Left ventricle myocardium superior (tissue), 1 donor: ENCODE results near the gene ACOX1. TPM values are rescaled to one million over a fixed set of nuclear protein-coding genes. Genes with fewer than 3 reads are reported as not detected.

Experiments
- ATAC-seq: fragments of 200-7000 bp; cut with Tn5 transposase; one replicate; pipeline ENCODE4 v1.9.1; 2020; ENCODE audit warnings: mild to moderate bottlenecking, moderate library complexity
- DNase-seq: peaks from one replicate; pipeline ENCODE4 v3.0.0-alpha.2; 2020
- intact Hi-C: fragments of 100-400 bp; cut with micrococcal nuclease; formaldehyde crosslinking; loops from one replicate; pipeline ENCODE4 v1.11.0; 2022
- total RNA-seq: library from RNA; stranded (reverse); fragmentation: NEBNext Ultra II Directional; extraction: Animal tissue kit (Norgen Biotek cat#: 25700); gene quantifications from one replicate; pipeline ENCODE4 v1.2.1, GENCODE V29; 2021
- donor health status: DM: no; HTN: yes; CAD: no; lungs with severe emphysema.

Gene ACOX1
- total RNA-seq, 1 donor from 2014 or later, result 101 TPM

DNA sequence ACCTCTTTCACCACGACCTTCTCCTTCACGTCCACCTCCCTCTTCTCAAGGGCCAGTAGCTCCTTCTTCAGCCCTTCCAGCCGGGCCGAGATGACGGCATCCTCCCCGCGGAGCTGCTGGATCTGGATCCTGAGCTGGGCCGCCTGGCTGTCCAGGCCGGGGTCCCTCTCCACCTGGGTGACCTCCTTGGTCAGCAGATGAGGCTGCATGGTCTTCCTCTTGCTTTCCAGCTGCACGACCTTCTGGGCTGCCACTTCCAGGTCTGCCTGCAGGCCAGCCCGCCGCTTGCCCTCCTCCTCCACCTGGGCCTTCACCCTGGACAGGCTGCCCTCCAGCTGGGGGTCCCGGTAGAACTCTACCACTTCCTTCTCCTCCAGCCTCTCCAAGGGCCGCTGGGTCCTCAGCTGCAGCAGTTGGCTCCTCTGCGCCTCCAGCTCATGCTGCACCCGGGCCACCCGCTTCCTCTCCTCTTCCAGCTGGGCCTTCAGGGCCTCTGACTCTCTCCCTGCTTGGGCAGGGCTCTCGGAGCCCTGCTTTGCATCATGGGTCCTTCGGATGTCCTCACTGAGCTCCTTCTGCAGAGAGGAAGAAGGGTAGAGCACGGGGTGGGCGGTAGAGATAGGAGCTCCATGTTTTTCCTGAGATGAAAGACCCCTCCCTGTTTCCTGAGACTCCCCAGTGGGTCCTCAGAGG, 31.1 kb upstream of the ACOX1 start:
- DNase-seq, result no peak
- intact Hi-C loops, result loop anchor here (10.0 kb wide), 1 partner anchor 105 kb away; the partner anchor contains the start of gene MRPL38

DNA sequence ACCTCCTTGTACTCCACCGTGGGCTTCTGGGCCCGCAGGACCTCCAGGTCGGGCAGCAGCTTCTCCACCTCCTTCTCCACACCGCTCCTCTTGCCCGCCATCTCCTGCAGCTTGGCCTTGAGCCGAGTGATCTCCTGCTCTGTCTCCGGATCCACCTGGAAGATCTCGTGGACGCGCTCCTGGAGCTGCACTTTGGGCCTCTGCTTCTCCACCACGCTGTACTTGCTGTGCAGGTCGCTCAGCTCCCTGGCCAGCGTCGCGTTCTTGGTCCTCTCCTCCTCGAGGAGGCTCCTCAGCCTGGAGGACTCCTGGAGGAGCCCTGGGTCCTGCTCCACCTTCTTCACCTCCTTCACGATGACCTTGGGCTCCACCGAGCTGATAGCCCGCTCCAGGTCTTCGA, 30.5 kb upstream of the ACOX1 start:
- intact Hi-C loops, result loop anchor here (10.0 kb wide), 1 partner anchor 105 kb away; the partner anchor contains the start of gene MRPL38
- DNase-seq (no peak), ATAC-seq (no peak)

More for the DNA sequence above, 31.1 kb upstream of the ACOX1 start:
- ATAC-seq, result no peak

DNA sequence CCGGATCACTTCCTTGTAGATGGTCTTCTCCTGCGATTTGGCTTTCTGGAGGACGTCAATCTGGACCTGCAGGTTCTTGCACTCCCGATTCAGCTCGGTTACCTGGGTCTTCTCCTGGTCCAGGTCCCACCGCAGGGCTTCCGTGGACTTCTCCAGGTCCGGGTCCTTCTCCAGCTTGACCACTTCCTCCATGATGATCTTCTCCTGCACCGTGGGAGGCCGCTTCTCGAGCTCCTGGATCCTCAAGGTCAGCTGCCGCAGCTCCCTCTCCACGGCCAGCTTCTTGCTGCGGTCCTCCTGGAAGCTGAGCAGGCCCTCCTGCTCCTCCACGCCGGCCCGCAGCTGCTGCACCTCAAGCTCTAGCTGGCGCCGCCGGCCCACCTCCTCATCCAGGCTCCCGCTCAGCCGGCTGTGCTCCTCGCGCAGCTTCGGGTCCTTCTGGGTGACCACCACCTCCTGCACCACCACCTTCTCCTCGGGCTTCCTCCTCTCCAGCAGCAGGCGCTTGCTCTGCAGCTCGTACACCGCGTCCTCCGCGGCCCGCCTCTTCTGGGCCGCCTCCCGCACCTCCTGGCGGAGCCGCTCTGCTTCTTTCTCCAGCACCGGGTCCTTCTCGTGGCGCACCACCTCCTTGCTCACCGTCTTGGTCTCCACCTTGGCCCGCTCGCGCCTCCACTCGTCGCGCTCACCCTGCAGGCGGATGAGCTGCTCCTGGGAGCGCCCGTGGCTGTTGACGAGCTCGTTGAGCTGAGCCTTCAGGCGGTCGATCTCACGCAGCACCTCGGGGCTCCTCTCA, 29.9 kb upstream of the ACOX1 start:
- ATAC-seq (no peak), DNase-seq (no peak)
- intact Hi-C loops, result loop anchor here (10.0 kb wide), 1 partner anchor 104 kb away; the partner anchor contains the start of gene MRPL38

DNA sequence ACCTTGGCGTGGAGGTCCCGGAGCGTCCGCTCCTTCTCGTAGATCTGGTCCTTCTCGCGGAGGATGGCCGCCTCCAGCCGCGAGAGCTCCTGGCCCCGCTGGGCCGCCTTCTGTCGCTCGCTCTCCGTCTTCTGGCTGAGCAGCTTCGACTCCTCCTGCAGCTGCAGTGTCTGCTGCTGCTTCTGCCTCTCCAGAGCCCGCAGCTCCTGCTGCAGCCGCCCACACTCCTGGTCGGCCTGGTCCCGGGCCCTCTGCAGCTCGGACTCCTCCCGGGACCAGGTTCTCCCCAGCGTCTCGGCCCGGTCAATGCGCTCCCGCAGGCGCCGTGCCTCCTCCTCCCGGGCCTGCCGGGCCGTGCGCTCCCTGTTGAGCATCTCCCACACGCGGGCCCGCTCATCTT, 29.2 kb upstream of the ACOX1 start:
- DNase-seq, result no peak
- intact Hi-C loops, result loop anchor here (10.0 kb wide), 1 partner anchor 103 kb away; the partner anchor contains the start of gene MRPL38
- ATAC-seq, result no peak

DNA sequence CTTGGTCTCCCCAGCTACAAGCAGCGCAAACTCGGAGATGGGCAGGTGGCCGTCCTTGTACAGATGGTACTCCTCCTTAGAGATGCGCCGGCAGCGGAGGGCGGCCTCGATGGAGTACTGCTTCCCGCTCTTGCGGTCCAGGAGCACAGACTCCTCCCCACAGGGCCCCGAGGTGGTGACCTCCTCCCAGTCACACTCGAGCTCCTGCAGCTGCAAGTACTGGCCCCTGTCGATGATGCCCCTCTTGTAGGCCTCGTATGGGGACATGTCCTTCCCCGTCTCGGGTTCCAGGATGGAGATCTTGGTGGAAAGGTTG, 28.8 kb upstream of the ACOX1 start:
- no peak for ATAC-seq
- intact Hi-C loops, result loop anchor here (10.0 kb wide), 1 partner anchor 103 kb away; the partner anchor contains the start of gene MRPL38
- DNase-seq, result no peak

DNA sequence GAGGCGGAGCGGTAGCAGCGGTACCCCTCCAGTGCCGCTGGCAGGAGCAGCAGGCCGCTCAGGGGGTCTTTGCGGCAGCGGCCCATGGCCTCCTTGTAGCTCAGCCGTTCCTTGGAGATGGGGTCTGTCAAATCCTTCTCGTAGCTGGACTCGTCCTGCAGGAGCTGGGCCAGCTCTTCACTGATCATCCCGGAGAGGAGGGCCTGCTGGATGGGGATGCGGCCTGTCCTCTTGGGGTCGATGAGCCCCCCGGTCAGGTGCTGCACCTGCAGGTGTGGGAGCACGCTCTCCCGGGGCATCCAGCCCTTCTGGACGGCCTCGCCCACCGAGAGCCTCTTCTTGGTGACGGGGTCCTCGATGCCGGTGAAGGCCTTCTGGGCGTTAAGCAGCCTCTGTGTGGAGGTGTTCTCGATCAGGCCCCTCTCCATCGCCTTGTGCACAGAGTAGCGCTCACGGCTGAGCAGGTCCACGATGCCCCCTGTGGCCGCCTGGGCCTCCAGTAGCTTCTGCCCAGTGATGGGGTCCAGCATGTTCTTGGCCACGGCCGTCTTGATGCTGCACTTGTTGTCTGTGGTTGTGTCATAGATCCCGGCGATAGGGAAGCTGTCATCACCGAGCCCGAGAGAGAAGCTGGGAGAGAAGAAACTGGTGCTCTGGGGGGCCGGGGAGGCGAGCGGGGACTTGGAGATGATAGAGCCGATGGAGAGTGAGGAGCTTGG, 28.3 kb upstream of the ACOX1 start:
- ATAC-seq, result no peak
- no peak for DNase-seq
- intact Hi-C loops, result loop anchor here (10.0 kb wide), 1 partner anchor 102 kb away; the partner anchor contains the start of gene MRPL38

DNA sequence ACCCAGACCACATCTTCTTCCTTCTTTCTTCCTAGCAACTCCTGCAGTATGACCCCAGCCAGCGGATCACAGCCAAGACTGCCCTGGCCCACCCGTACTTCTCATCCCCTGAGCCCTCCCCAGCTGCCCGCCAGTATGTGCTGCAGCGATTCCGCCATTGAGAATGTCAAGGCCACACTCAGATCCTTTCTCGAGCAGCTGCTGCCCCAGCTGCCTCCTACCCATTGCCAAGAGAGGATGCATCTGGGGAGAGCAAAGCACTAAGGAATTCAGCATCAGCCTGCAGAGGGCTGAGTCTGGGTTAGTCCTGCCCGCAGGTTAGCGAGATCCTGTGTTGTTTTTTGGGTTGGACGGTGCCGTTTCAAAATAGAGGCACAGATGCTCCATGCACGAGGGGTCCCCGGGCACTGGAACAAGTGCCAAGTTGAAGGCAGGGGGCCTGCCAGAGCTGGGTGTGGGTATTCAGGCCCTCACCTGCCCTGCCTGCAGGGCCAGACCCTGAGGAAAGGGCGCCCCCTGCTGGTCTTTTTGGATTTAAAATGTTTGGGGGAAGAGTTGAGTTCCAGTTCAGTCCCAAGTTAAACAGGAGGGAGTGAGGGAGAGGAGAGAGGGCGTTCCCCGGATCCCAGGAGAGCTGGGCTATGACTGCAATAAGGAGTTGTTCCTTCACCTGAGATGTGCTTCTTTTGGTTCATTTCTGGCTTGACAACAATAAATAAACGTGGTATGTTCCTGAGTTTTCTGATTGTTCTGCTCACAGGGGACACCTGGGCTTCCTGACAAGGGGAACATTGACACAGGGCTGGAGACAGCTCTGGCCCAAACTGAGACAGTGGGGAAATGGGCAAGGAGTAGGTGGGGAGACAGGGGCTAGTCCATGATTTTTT, 26.5 kb upstream of the ACOX1 start:
- intact Hi-C loops, result loop anchor here (10.0 kb wide), 1 partner anchor 101 kb away; the partner anchor contains the start of gene MRPL38
- peak; percentile 64 for DNase-seq
- ATAC-seq, result peak; percentile 78

DNA sequence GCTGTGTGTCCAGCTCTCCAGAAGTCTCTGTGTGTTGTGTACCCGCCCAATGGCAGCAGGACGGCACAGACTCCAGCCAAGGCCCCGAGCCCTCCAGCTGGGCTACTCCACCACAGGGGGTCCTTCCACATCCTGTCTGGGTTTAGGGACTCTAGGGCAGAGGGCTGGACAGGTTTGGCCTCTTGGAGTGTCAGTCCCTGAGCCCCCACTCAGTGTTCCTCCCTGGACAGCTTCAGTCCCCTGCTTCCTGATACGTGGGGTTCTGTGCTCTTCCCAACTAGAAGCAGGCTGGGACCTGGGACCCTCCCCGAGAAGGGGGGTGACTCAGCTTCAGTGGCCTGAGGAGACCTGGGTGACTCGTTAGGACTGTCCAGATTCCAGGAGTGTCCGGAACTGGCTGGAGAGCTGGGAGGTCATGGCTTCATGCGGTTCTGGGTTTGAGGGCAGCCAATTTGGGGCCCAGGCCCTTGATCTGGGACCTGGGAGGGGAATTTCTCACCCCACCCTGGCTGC, 25.8 kb upstream of the ACOX1 start:
- ATAC-seq, result peak; percentile 15
- intact Hi-C loops, result loop anchor here (10.0 kb wide), 1 partner anchor 100 kb away; the partner anchor contains the start of gene MRPL38

DNA sequence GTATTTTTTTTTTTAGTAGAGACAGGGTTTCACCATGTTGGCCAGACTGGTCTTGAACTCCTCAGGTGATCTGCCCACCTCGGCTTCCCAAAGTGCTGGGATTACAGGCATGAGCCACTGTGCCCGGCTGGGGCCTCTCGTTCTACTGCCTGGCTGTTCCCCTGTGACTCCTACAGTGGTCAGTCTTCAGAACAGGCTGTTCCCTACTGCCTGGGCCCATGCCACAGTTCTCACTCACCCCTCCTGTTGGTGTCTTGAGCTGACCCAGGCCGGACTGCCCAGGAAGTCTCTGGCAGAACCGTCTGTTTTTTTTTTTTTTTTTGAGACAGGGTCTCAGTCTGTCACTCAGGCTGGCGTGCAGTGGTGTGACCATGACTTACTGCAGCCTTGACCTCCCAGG, 24.9 kb upstream of the ACOX1 start:
- DNase-seq, result no peak
- intact Hi-C loops, result loop anchor here (10.0 kb wide), 1 partner anchor 99 kb away; the partner anchor contains the start of gene MRPL38
- ATAC-seq, result peak; percentile 8

More for the DNA sequence above, 25.8 kb upstream of the ACOX1 start:
- DNase-seq, result no peak

DNA sequence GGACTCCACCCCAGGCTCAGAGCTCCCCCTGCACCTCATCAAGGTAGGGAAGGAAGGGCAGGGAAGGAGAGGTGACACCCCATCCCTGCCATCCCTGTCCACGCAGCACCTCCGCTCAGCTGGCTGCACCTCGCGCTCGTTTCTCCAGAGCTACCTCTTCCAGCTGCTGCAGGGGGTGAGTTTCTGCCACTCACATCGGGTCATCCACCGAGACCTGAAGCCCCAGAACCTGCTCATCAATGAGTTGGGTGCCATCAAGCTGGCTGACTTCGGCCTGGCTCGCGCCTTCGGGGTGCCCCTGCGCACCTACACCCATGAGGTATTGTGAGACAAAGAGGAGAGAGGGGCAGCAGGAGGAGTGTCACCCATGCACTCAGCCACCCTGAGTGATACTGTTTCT, 23.1 kb upstream of the ACOX1 start:
- no peak for DNase-seq
- no peak for ATAC-seq
- intact Hi-C loops, result loop anchor here (10.0 kb wide), 1 partner anchor 97 kb away; the partner anchor contains the start of gene MRPL38

DNA sequence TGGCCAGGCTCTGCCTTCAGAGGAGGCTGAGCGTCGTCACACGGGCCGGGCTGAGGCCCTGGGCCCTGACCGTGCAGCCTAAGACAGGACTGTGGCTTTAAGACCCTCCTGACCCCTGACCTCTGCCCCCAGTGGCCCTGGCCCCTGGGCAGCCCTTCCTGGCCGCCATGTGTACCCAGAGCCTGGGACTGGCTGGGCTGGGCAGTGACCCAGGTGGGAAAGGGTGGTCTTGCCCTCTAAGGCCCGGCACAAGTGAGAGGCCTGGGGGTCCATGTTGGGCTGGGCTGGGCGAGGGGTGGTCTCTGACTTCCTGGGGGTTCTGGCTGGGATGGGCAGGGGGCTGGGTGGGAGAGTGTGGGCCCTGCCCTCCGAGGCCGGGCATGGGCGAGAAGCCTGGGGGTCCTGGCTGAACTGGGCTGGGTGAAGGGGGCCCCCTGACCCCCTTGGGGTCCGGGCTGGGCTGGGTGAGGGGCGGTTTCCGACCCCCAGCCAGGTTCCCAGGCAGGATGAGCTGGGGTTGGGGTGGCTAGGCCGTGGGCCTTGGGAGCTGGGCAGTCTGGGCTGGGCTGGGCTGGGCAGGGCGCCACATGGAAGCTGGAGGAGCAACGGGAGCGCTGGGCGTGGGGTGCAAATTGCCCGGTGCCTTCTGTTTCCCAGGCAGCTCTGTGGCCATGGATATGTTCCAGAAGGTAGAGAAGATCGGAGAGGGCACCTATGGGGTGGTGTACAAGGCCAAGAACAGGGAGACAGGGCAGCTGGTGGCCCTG, 22.0 kb upstream of the ACOX1 start, which contains the start of gene CDK3:
Gene CDK3 (plus strand): TSS at position 101 of the 767 bp plus-strand sequence. CDS start 571 bp downstream, at position 672.
- ATAC-seq (no peak), DNase-seq (peak; percentile 21)
- intact Hi-C loops, result loop anchor here (10.0 kb wide), 1 partner anchor 96 kb away; the partner anchor contains the start of gene MRPL38

DNA sequence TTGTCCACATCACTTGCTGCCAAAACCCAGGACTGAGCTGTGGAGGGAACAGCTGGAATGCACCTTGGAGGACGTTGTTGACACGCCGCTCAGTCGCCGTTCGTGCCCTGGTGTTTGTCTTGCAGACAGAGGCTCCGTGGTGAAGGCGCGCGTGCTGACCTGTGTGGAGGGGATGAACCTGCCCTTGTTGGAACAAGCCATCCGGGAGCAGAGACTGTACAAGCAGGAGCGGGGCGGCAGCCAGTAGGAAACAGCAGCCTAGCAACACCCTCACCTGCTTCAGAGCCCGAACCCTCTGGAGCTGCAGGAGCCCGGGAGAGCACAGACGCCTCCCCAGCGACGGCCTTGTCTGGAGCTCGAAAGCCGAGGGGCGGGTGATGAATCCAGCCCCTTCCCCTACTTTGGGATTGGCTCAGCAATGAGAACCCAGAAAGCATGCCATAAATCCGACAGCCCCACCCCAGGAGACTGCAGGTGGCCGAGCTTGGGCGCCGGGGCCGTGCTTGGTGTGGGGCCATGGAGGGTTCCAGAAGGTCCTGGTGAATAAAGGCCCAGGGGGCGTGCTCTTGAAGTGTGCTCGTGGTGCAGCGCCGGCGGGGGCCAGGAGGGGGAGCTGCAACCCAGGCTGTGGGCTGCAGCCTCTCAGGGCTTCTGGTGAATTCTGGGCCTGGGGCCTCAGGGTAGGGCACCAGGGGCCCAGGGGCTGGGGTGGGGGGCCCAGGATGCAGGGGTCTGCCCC, 21.2 kb upstream of the ACOX1 start:
- intact Hi-C loops, result loop anchor here (10.0 kb wide), 1 partner anchor 95 kb away; the partner anchor contains the start of gene MRPL38
- ATAC-seq (peak; percentile 18), DNase-seq (peak; percentile 55)

DNA sequence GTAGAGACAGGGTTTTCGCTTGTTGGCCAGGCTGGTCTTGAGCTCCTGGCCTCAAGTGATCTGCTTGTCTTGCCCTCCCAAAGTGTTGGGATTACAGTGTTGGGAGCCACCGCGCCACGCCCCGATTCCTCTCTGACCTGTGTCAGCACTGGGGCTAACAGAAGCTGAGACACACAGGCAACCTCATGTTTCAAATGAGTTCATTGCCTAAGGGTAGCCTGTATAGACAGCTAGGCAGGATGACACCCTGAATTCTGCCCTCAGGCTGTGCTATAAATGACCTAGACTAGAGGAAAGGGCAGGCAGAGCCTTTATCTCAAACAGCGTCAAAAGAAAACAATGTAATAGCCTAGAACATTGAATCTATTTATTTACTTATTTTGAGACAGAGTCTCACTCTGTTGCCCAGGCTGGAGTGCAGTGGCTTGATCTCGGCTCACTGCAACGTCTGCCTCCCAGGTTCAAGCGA, 19.4 kb upstream of the ACOX1 start:
- ATAC-seq (no peak), DNase-seq (no peak)
- intact Hi-C loops, result no loop called here

DNA sequence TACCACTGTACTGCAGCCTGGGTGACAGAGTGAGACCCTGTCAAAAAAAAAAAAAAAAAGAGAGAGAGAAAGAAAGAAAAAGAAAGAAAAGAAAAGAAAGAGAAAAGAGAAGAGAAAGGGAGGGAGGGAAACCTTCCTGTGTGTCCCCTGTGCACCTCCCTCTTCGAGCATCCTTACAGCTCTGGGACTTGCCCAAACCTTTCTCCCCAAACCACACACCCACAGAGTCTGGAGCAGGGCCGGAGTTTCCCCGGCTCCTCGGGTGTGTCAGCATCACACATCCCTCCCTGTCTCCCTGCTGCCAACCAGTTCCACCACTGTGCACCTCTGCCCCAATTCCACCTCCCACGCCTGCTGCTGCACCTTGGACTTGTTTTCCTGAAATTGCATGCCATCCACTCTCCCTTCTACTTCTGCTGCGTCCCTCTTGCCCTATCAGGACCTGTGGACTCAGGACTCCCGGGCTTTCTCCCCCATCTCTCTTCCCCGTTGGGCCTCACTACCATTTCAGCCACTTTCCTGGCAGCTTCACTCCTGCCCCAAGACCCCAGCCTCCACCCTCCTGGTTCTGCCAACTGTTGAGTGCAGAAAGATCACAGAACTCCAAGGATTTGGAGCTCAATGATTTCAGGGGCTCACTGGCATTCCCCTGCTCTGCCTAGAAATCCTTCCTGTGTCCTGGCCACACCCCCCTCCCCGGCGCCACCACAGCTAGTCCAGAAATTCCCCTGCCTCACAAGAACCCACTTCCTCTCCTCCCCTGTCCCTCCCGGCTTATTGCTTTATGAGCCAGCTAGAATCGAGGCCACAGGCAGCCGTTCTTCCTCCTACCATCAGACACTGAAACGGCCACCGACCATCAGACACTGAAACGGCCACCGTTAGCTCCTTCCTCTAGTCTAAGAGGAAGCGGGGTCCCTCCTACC, 18.0 kb upstream of the ACOX1 start:
- intact Hi-C loops, result no loop called here
- DNase-seq, result no peak
- peak; percentile 53 for ATAC-seq

DNA sequence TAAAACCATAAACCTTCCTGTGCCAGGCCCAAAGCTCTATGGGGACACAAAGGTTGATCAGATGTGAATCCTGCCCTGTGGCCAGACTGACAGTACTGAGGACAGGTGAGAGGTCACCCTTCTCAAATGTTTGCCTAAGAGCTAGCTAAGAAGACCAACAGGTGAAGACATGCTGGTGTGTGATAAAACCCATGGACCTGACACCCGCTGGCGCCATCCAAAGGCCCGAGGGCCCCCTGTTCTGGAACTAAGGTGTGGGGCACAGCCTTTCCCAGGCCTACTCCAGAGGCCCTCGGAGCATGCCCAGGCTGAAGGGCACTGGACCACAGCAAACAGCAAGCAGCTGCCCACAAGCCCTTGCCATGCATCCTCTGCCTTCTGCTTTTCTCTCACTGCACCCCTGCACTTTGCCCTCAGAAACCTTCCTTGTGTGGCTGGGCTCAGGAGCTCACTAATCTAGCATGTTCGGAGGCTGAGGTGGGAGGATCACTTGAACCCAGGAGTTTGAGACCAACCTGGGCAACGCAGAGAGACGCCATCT, 16.5 kb upstream of the ACOX1 start:
- intact Hi-C loops, result no loop called here
- ATAC-seq (no peak), DNase-seq (no peak)
